Measurements from ENCODE around the gene ITGAV. TPM values are rescaled to one million over a fixed set of nuclear protein-coding genes. Genes with fewer than 3 reads are reported as not detected.
"Not testable (repeated sequence)": the region's sequence is repeated elsewhere in the genome, so short reads cannot be mapped to it uniquely, and the experiment has no call there.

ITGAV gene
- total and polyA plus RNA-seq, 9 donors = 35.3 to 123 (median 96.8) TPM

DNA sequence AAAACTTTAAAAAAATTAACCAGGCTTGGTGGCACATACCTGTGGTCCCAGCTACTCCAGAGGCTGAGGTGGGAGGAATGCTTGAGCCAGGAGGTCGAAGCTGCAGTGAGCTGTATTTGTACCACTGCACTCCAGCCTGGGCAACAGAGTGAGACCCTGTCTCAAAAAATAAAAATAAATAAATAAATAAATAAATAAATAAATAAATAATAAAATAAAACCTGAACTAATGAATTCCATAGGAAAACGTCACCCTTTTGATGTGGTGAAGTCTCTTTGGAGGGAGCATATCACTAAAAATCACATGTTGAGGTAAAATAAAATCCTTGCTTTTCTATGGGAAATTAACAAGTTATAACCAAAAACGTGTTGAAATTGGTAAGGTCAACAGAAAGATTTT lies 29.6 kb upstream of the ITGAV start:
- no peaks in the 10 kb centered on the region for H3K27me3 ChIP-seq
- H3K27ac ChIP-seq = no peak overlapping the region
- H3K36me3 ChIP-seq = no peaks in the 10 kb centered on the region
- intact Hi-C loops (cut with DNase I) = no loop called here
- WGBS, 3 donors = 57 to 82% (median 75%) methylated on average over 3 of the region's 3 CpGs
- no peak overlapping the region for H3K4me3 ChIP-seq
- no peak for DNase-seq
- TF ChIP-seq POLR2A (IDR thresholded peaks at IDR 0.05) (no peak), EP300 (IDR thresholded peaks at IDR 0.05) (no peak)
- TF ChIP-seq, protein P1, sequence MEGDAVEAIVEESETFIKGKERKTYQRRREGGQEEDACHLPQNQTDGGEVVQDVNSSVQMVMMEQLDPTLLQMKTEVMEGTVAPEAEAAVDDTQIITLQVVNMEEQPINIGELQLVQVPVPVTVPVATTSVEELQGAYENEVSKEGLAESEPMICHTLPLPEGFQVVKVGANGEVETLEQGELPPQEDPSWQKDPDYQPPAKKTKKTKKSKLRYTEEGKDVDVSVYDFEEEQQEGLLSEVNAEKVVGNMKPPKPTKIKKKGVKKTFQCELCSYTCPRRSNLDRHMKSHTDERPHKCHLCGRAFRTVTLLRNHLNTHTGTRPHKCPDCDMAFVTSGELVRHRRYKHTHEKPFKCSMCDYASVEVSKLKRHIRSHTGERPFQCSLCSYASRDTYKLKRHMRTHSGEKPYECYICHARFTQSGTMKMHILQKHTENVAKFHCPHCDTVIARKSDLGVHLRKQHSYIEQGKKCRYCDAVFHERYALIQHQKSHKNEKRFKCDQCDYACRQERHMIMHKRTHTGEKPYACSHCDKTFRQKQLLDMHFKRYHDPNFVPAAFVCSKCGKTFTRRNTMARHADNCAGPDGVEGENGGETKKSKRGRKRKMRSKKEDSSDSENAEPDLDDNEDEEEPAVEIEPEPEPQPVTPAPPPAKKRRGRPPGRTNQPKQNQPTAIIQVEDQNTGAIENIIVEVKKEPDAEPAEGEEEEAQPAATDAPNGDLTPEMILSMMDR (IDR thresholded peaks at IDR 0.05) = no peak
- no peaks in the 10 kb centered on the region for H3K4me1 ChIP-seq (ENCODE audit: insufficient read depth)
- H3K9me3 ChIP-seq = no peaks in the 10 kb centered on the region

GRCh38 chr2:186561467-186562208 lies 28.2 kb upstream of the ITGAV start:
- intact Hi-C loops (cut with DNase I) = no loop called here
- DNase-seq = no peak
- Histone ChIP-seq H3K4me1 (ENCODE audit: insufficient read depth) (no peaks in the 10 kb centered on the region), H3K27ac (no peak overlapping the region), H3K27me3 (no peaks in the 10 kb centered on the region), H3K9me3 (no peaks in the 10 kb centered on the region), H3K4me3 (no peak overlapping the region), H3K36me3 (no peaks in the 10 kb centered on the region)
- WGBS, 3 donors = 92 to 93% (median 93%) methylated on average over 6 of the region's 6 CpGs
- TF ChIP-seq EP300 (IDR thresholded peaks at IDR 0.05) (no peak), POLR2A (IDR thresholded peaks at IDR 0.05) (no peak)
- TF ChIP-seq, protein P1 (IDR thresholded peaks at IDR 0.05) = no peak

DNA sequence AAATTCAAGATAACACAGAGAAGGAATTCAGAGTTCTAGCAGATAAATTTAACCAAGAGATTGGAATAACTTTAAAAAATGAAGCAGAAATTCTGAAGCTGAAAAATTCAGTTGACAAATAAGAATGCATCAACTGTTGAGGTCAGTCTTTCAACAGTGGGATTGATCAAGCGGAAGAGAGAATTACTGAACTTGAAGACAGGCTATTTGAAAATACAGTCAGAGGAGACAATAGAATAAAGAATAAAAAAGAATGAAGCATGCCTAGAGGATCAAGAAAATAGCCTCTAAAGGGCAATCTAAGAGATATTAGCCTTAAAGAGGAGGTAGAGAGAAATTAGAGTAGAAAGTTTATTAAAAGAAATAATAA lies 27.7 kb upstream of the ITGAV start:
- H3K4me1 ChIP-seq (ENCODE audit: insufficient read depth) = no peaks in the 10 kb centered on the region
- H3K36me3 ChIP-seq = no peaks in the 10 kb centered on the region
- no peaks in the 10 kb centered on the region for H3K27me3 ChIP-seq
- H3K27ac ChIP-seq = no peak overlapping the region
- H3K9me3 ChIP-seq = no peaks in the 10 kb centered on the region
- intact Hi-C loops (cut with DNase I) = no loop called here
- H3K4me3 ChIP-seq = no peak overlapping the region
- WGBS, 3 donors = 96 to 100% (median 100%) methylated on average over 1 of the region's 1 CpG
- no peak for DNase-seq
- TF ChIP-seq POLR2A (IDR thresholded peaks at IDR 0.05) (no peak), EP300 (IDR thresholded peaks at IDR 0.05) (no peak)
- TF ChIP-seq, protein P1 (IDR thresholded peaks at IDR 0.05) = no peak

DNA sequence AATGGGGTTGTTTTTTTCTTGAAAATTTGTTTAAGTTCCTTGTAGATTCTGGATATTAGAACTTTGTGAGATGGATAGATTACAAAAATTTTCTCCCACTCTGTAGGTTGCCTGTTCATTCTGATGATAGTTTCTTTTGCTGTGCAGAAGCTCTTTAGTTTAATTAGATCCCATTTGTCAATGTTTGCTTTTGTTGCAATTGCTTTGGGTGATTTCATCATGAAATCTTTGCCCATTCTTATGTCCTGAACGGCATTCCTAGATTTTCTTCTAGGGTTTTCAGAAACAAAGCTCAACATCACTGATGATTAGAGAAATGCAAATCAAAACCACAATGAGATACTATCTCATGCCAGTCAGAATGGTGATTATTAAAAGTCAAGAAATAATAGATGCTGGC lies 21.3 kb upstream of the ITGAV start:
- H3K4me1 ChIP-seq (ENCODE audit: insufficient read depth); H3K27ac ChIP-seq; H3K9me3 ChIP-seq; H3K27me3 ChIP-seq; DNase-seq; H3K36me3 ChIP-seq; intact Hi-C loops (cut with DNase I); H3K4me3 ChIP-seq: not testable (repeated sequence)
- WGBS, 3 donors = 93 to 98% (median 94%) methylated on average over 1 of the region's 1 CpG

GRCh38 chr2:186569127-186569526 lies 20.7 kb upstream of the ITGAV start:
- H3K4me3 ChIP-seq; H3K36me3 ChIP-seq; intact Hi-C loops (cut with DNase I); DNase-seq; H3K9me3 ChIP-seq; H3K27ac ChIP-seq; H3K4me1 ChIP-seq (ENCODE audit: insufficient read depth); H3K27me3 ChIP-seq: not testable (repeated sequence)
- 68 to 90% (median 70%) methylated on average over 1 of the region's 1 CpG for WGBS, 3 donors

Measured in ovary (tissue), 9 donors.